Measurements from ENCODE around the gene TEX38. TPM values are rescaled to one million over a fixed set of nuclear protein-coding genes. Genes with fewer than 3 reads are reported as not detected.
A peak's percentile ranks its signal among the peaks of the same experiment; 100 is the strongest.

Gene TEX38
- total RNA-seq, 3 donors from 2014 or later: not detected

GRCh38 chr1:46697053-46697452, 25.4 kb downstream of the TEX38 start:
- intact Hi-C loops (cut with DNase I, micrococcal nuclease): no loop called here
- DNase-seq (no peak), ATAC-seq (no peak)
- TF ChIP-seq, protein P1, sequence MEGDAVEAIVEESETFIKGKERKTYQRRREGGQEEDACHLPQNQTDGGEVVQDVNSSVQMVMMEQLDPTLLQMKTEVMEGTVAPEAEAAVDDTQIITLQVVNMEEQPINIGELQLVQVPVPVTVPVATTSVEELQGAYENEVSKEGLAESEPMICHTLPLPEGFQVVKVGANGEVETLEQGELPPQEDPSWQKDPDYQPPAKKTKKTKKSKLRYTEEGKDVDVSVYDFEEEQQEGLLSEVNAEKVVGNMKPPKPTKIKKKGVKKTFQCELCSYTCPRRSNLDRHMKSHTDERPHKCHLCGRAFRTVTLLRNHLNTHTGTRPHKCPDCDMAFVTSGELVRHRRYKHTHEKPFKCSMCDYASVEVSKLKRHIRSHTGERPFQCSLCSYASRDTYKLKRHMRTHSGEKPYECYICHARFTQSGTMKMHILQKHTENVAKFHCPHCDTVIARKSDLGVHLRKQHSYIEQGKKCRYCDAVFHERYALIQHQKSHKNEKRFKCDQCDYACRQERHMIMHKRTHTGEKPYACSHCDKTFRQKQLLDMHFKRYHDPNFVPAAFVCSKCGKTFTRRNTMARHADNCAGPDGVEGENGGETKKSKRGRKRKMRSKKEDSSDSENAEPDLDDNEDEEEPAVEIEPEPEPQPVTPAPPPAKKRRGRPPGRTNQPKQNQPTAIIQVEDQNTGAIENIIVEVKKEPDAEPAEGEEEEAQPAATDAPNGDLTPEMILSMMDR (IDR thresholded peaks at IDR 0.05): no peak
- Histone ChIP-seq H3K36me3 (ENCODE audit: low read depth) (no peaks in the 10 kb centered on the region), H3K9me3 (no peaks in the 10 kb centered on the region), H3K4me1 (ENCODE audit: low read depth) (peaks cover 8% of the 10 kb centered on the region), H3K4me3 (no peak overlapping the region)

- ATAC-seq: no peak
- no peaks in the 10 kb centered on the region for H3K9me3 ChIP-seq
- TF ChIP-seq, protein P1 (IDR thresholded peaks at IDR 0.05): no peak
These were observed 28.0 kb downstream of the TEX38 start for GRCh38 chr1:46699666-46700065.

DNA sequence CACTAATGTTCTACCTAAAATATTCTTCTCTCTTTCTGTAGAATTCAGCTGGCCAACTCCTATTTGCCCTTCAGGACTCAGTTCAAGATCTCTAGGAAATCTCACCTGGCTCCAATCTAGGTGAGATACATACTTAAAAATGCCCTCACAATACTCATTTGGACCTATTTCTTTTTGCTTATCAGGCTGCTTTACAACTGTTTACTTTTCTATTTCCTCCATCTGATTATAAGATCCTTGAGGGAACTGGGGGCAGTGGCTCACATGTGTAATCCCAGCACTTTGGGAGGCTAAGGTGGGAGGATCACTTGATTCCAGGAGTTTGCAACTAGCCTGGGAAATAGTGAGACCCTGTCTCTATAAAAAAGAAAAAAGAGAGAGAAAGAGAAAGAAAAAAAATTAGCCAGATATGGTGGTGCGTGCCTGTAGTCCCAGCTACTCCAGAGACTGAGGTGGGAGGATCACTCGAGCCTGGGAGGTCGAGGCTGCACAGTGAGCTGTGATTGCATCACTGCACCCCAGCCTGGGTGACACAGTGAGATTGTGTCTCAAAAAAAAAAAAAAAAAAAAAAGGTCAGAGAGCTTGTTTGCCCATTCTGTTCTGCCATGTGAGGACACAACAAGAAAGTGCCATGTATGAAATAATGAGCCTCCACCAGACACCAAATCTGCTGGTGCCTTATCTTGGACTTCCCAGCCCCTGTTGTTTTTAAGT, 32.4 kb downstream of the TEX38 start:
- ATAC-seq (peak; percentile 62), DNase-seq (no peak)
- Histone ChIP-seq H3K4me3 (no peak overlapping the region), H3K9me3 (no peaks in the 10 kb centered on the region), H3K4me1 (ENCODE audit: low read depth) (peaks cover 24% of the 10 kb centered on the region), H3K36me3 (ENCODE audit: low read depth) (peaks cover 5% of the 10 kb centered on the region)
- TF ChIP-seq, protein P1 (IDR thresholded peaks at IDR 0.05): no peak
- intact Hi-C loops (cut with DNase I, micrococcal nuclease): no loop called here

More at GRCh38 chr1:46699666-46700065, 28.0 kb downstream of the TEX38 start:
- Histone ChIP-seq H3K4me3 (no peak overlapping the region), H3K4me1 (ENCODE audit: low read depth) (peaks cover 14% of the 10 kb centered on the region), H3K36me3 (ENCODE audit: low read depth) (no peaks in the 10 kb centered on the region)
- intact Hi-C loops (cut with DNase I, micrococcal nuclease): no loop called here
- DNase-seq: no peak

GRCh38 chr1:46705408-46705807, 33.8 kb downstream of the TEX38 start:
- H3K9me3 ChIP-seq: no peaks in the 10 kb centered on the region
- intact Hi-C loops (cut with DNase I, micrococcal nuclease): no loop called here
- H3K36me3 ChIP-seq (ENCODE audit: low read depth): peaks cover 5% of the 10 kb centered on the region
- DNase-seq (peak in 1 of 3 donors; percentile 55), ATAC-seq (peak; percentile 89)
- TF ChIP-seq, protein P1 (IDR thresholded peaks at IDR 0.05): no peak
- peaks cover 24% of the 10 kb centered on the region for H3K4me1 ChIP-seq (ENCODE audit: low read depth)
- H3K4me3 ChIP-seq: no peak overlapping the region

DNA sequence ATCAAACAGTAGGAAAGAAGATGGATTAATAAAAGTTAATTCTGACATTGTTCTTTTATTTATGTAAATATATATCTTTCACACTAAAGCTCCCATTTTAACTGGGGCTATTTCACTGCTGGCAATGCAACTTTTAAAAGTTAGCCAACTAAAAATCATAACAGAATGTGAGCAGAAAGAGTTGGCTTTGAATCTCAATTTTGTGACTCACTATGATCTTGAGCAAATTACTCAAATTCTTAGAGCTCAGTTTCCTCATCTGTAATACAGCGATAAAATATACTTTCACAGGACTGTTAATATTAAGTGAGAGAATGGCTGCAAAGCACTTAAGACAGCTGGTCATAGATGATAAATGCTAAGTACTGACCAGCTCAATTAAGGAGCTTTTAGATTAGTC, 36.5 kb downstream of the TEX38 start:
- ATAC-seq (no peak), DNase-seq (no peak)
- peaks cover 5% of the 10 kb centered on the region for H3K36me3 ChIP-seq (ENCODE audit: low read depth)
- TF ChIP-seq, protein P1 (IDR thresholded peaks at IDR 0.05): no peak
- intact Hi-C loops (cut with DNase I, micrococcal nuclease): no loop called here
- no peak overlapping the region for H3K4me3 ChIP-seq
- H3K4me1 ChIP-seq (ENCODE audit: low read depth): peaks cover 24% of the 10 kb centered on the region
- no peaks in the 10 kb centered on the region for H3K9me3 ChIP-seq
